HepG2 (cell line): ENCODE results near the gene KCNK7. TPM values are rescaled to one million over a fixed set of nuclear protein-coding genes. Genes with fewer than 3 reads are reported as not detected.

Experiments used
- FLYWCH1 ChIP-seq: sonication (generic); formaldehyde crosslinking; IDR thresholded peaks from 2 replicates; pipeline ENCODE4 v1.8.1; 2023; ENCODE audit warnings: mild to moderate bottlenecking, missing genetic modification reagents
- HIVEP1 ChIP-seq: sonication (generic); formaldehyde crosslinking; IDR thresholded peaks from 2 replicates; pipeline ENCODE4 v1.4.0; 2020; ENCODE audit warnings: mild to moderate bottlenecking, missing genetic modification reagents
- PHF8 ChIP-seq: sonication (generic); formaldehyde crosslinking; IDR thresholded peaks from 2 replicates; pipeline ENCODE4 v1.5.0; 2020; ENCODE audit warnings: missing genetic modification reagents
- RORA ChIP-seq: sonication (generic); formaldehyde crosslinking; IDR thresholded peaks from 2 replicates; pipeline ENCODE4 v1.5.0; 2020; ENCODE audit warnings: mild to moderate bottlenecking, missing genetic modification reagents, moderate library complexity
- TCF12 ChIP-seq, 2 experiments: fragments of 450-650 bp in 1 of 2; sonication (generic) in 1 of 2; formaldehyde crosslinking in 1 of 2; IDR thresholded peaks; 2 replicates each; pipeline versions ENCODE4 v1.6.1 to v1.8.0; 2017 to 2022; ENCODE audit warnings: antibody characterized with exemption in 1 of 2, mild to moderate bottlenecking in 1 of 2, missing genetic modification reagents in 1 of 2, moderate library complexity in 1 of 2
- ZFP82 ChIP-seq: sonication (generic); formaldehyde crosslinking; IDR thresholded peaks from 2 replicates; pipeline ENCODE4 v1.5.1; 2020; ENCODE audit warnings: mild to moderate bottlenecking, missing genetic modification reagents, borderline replicate concordance
- ZNF20 ChIP-seq: sonication (generic); formaldehyde crosslinking; IDR thresholded peaks from 2 replicates; pipeline ENCODE4 v1.4.0; 2020; ENCODE audit warnings: mild to moderate bottlenecking, moderate library complexity, missing genetic modification reagents
- ZNF383 ChIP-seq: sonication (generic); formaldehyde crosslinking; IDR thresholded peaks from 2 replicates; pipeline ENCODE4 v1.4.0; 2020; ENCODE audit warnings: missing genetic modification reagents, mild to moderate bottlenecking, borderline replicate concordance
- ZNF850 ChIP-seq: sonication (generic); formaldehyde crosslinking; conservative IDR thresholded peaks from 2 replicates; pipeline ENCODE4 v1.9.0; 2021; ENCODE audit warnings: mild to moderate bottlenecking, missing genetic modification reagents
- polyA plus RNA-seq, 8 experiments: library from polyadenylated mRNA; depleted of rRNA in 3 of 8; stranded (reverse) in 7 of 8; unstranded in 1 of 8; fragments of >200 nt; fragmentation: Illumina TruSeq in 4 of 8; extraction: Trizol in 4 of 8; gene quantifications; 2 replicates each; pipeline versions ENCODE4 v1.2.1 to v1.2.3, GENCODE V29; 2011 to 2016; ENCODE audit warnings: low read depth in 4 of 8, missing spikeins in 1 of 8, mixed read lengths in 1 of 8; ENCODE audit not compliant: insufficient read depth in 1 of 8
- total RNA-seq, 5 experiments: library from RNA; depleted of rRNA; stranded (reverse); fragments of >200 nt; fragmentation: Illumina TruSeq; extraction: Trizol; gene quantifications; 2 replicates each; pipeline ENCODE4 v1.2.3, GENCODE V29; 2016; ENCODE audit warnings: low read depth in 1 of 5
- TF ChIP-seq, protein P1 (sequence below): sonication (generic); formaldehyde crosslinking; IDR thresholded peaks from 2 replicates; pipeline ENCODE4 v1.4.0; 2020; ENCODE audit warnings: missing genetic modification reagents
- TF ChIP-seq, protein P2 (sequence below): sonication (generic); formaldehyde crosslinking; IDR thresholded peaks from 2 replicates; pipeline ENCODE4 v1.4.0; 2020; ENCODE audit warnings: missing genetic modification reagents
- TF ChIP-seq, protein P3 (sequence below), 2 experiments: fragments of 450-650 bp in 1 of 2; sonication (generic) in 1 of 2; formaldehyde crosslinking; IDR thresholded peaks; 2 replicates each; pipeline versions ENCODE4 v1.5.0 to v1.8.0; 2020 to 2022; ENCODE audit warnings: mild to moderate bottlenecking in 1 of 2, missing genetic modification reagents in 1 of 2
- TF ChIP-seq, protein P4 (sequence below): sonication (generic); formaldehyde crosslinking; IDR thresholded peaks from 2 replicates; pipeline ENCODE4 v1.4.0; 2020; ENCODE audit warnings: mild to moderate bottlenecking, missing genetic modification reagents
- TF ChIP-seq, protein P5 (sequence below): sonication (generic); formaldehyde crosslinking; IDR thresholded peaks from one replicate; pipeline ENCODE4 v1.5.1; 2020; ENCODE audit warnings: mild to moderate bottlenecking, missing genetic modification reagents; ENCODE audit errors: not compliant biosample characterization
- TF ChIP-seq, protein P6 (sequence below): sonication (generic); formaldehyde crosslinking; IDR thresholded peaks from 2 replicates; pipeline ENCODE4 v1.9.0; 2021; ENCODE audit warnings: missing genetic modification reagents, mild to moderate bottlenecking, borderline replicate concordance

KCNK7 gene
- total and polyA plus RNA-seq, 2 of the 13 experiments (the other 11 are each of a cell fraction or from before 2014, with no cell fraction given), result 0.11 TPM; not detected in 1

DNA sequence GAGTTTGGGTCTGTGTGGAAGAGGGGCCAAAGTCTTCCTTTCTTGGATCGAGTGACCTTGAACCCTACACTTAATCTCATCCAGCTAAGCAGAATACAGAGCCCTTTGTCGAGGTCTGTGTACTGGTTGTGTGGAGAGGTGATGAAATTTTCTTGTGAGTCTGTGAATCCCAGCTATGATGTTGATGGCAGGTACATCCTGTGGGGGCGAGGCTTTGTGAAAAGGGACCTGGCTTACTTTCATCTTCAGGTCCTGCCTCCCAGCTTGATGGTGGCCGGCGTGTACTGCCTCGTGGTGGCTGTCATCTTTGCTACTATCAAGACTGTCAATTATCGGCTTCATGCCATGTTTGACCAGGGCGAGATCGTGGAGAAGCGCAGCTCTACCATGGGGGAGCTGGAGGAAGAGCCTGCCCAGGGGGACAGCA, 21.0 kb upstream of the KCNK7 start (continued):
- TF ChIP-seq, protein P1, sequence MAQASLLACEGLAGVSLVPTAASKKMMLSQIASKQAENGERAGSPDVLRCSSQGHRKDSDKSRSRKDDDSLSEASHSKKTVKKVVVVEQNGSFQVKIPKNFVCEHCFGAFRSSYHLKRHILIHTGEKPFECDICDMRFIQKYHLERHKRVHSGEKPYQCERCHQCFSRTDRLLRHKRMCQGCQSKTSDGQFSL (CRISPR knock-in tag), result no peak
- TF ChIP-seq, protein P2, sequence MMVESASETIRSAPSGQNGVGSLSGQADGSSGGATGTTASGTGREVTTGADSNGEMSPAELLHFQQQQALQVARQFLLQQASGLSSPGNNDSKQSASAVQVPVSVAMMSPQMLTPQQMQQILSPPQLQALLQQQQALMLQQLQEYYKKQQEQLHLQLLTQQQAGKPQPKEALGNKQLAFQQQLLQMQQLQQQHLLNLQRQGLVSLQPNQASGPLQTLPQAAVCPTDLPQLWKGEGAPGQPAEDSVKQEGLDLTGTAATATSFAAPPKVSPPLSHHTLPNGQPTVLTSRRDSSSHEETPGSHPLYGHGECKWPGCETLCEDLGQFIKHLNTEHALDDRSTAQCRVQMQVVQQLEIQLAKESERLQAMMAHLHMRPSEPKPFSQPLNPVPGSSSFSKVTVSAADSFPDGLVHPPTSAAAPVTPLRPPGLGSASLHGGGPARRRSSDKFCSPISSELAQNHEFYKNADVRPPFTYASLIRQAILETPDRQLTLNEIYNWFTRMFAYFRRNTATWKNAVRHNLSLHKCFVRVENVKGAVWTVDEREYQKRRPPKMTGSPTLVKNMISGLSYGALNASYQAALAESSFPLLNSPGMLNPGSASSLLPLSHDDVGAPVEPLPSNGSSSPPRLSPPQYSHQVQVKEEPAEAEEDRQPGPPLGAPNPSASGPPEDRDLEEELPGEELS (CRISPR knock-in tag), result peak; percentile 56; the same call in 1 of the 2 replicates
- TF ChIP-seq, protein P3, sequence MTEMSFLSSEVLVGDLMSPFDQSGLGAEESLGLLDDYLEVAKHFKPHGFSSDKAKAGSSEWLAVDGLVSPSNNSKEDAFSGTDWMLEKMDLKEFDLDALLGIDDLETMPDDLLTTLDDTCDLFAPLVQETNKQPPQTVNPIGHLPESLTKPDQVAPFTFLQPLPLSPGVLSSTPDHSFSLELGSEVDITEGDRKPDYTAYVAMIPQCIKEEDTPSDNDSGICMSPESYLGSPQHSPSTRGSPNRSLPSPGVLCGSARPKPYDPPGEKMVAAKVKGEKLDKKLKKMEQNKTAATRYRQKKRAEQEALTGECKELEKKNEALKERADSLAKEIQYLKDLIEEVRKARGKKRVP (CRISPR knock-in tag; IDR thresholded peaks at IDR 0.05), result peak in 1 of 2 experiments; percentile 79; a peak in 2 of 4 replicates
- no peak for TF ChIP-seq ZNF850 (CRISPR knock-in tag)
- no peak for TF ChIP-seq HIVEP1 (CRISPR knock-in tag)
- TF ChIP-seq RORA (CRISPR knock-in tag), result no peak
- no peak for TF ChIP-seq ZNF20 (CRISPR knock-in tag)
- TF ChIP-seq, protein P4, sequence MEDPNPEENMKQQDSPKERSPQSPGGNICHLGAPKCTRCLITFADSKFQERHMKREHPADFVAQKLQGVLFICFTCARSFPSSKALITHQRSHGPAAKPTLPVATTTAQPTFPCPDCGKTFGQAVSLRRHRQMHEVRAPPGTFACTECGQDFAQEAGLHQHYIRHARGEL (CRISPR knock-in tag), result no peak
- TF ChIP-seq, protein P5, sequence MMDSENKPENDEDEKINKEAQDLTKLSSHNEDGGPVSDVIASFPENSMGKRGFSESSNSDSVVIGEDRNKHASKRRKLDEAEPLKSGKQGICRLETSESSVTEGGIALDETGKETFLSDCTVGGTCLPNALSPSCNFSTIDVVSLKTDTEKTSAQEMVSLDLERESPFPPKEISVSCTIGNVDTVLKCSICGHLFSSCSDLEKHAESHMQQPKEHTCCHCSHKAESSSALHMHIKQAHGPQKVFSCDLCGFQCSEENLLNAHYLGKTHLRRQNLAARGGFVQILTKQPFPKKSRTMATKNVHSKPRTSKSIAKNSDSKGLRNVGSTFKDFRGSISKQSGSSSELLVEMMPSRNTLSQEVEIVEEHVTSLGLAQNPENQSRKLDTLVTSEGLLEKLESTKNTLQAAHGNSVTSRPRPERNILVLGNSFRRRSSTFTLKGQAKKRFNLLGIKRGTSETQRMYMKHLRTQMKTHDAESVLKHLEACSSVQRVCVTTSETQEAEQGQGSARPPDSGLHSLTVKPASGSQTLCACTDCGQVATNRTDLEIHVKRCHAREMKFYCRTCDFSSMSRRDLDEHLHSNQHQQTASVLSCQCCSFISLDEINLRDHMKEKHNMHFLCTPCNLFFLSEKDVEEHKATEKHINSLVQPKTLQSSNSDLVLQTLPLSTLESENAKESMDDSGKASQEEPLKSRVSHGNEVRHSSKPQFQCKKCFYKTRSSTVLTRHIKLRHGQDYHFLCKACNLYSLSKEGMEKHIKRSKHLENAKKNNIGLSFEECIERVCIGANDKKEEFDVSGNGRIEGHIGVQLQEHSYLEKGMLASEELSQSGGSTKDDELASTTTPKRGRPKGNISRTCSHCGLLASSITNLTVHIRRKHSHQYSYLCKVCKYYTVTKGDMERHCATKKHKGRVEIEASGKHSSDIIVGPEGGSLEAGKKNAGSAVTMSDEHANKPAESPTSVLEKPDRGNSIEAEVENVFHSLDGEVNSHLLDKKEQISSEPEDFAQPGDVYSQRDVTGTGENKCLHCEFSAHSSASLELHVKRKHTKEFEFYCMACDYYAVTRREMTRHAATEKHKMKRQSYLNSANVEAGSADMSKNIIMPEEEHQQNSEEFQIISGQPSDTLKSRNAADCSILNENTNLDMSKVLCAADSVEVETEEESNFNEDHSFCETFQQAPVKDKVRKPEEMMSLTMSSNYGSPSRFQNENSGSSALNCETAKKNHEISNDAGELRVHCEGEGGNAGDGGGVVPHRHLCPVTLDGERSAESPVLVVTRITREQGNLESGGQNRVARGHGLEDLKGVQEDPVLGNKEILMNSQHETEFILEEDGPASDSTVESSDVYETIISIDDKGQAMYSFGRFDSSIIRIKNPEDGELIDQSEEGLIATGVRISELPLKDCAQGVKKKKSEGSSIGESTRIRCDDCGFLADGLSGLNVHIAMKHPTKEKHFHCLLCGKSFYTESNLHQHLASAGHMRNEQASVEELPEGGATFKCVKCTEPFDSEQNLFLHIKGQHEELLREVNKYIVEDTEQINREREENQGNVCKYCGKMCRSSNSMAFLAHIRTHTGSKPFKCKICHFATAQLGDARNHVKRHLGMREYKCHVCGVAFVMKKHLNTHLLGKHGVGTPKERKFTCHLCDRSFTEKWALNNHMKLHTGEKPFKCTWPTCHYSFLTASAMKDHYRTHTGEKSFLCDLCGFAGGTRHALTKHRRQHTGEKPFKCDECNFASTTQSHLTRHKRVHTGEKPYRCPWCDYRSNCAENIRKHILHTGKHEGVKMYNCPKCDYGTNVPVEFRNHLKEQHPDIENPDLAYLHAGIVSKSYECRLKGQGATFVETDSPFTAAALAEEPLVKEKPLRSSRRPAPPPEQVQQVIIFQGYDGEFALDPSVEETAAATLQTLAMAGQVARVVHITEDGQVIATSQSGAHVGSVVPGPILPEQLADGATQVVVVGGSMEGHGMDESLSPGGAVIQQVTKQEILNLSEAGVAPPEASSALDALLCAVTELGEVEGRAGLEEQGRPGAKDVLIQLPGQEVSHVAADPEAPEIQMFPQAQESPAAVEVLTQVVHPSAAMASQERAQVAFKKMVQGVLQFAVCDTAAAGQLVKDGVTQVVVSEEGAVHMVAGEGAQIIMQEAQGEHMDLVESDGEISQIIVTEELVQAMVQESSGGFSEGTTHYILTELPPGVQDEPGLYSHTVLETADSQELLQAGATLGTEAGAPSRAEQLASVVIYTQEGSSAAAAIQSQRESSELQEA (CRISPR knock-in tag), result peak; percentile 28
- TF ChIP-seq PHF8 (CRISPR knock-in tag), result no peak
- no peak for TF ChIP-seq TCF12 (IDR thresholded peaks at IDR 0.05)
- no peak for TF ChIP-seq TCF12 (CRISPR knock-in tag; IDR thresholded peaks at IDR 0.05)
- TF ChIP-seq ZNF383 (CRISPR knock-in tag), result no peak
- TF ChIP-seq, protein P6, sequence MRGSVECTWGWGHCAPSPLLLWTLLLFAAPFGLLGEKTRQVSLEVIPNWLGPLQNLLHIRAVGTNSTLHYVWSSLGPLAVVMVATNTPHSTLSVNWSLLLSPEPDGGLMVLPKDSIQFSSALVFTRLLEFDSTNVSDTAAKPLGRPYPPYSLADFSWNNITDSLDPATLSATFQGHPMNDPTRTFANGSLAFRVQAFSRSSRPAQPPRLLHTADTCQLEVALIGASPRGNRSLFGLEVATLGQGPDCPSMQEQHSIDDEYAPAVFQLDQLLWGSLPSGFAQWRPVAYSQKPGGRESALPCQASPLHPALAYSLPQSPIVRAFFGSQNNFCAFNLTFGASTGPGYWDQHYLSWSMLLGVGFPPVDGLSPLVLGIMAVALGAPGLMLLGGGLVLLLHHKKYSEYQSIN (CRISPR knock-in tag), result no peak
- no peak for TF ChIP-seq FLYWCH1 (CRISPR knock-in tag)
- TF ChIP-seq ZFP82 (CRISPR knock-in tag), result no peak
